KMS-11 (cell line): ENCODE data around the gene SCN5A.

Experiments used
- H2AFZ ChIP-seq: fragments of 200-600 bp; sonication (generic); 2 replicates; pipeline ENCODE4 v1.6.1; 2016; ENCODE audit warnings: antibody characterized with exemption, mixed run types, low read depth
- H3K27ac ChIP-seq: fragments of 200-600 bp; sonication (generic); 2 replicates; pipeline ENCODE4 v1.6.1; 2016; ENCODE audit warnings: mild to moderate bottlenecking, mixed run types
- H3K27me3 ChIP-seq: fragments of 200-600 bp; sonication (generic); 2 replicates; pipeline ENCODE4 v1.6.1; 2017; ENCODE audit warnings: mild to moderate bottlenecking, low read depth, mixed run types, moderate library complexity; ENCODE audit not compliant: insufficient read depth
- H3K36me3 ChIP-seq: fragments of 200-600 bp; sonication (generic); 2 replicates; pipeline ENCODE4 v1.6.1; 2017; ENCODE audit warnings: mild to moderate bottlenecking, mixed run types; ENCODE audit not compliant: insufficient read depth
- H3K4me1 ChIP-seq: fragments of 200-600 bp; sonication (generic); 2 replicates; pipeline ENCODE4 v1.6.1; 2016; ENCODE audit warnings: mild to moderate bottlenecking, low read depth, mixed run types; ENCODE audit not compliant: poor library complexity, severe bottlenecking
- H3K4me2 ChIP-seq: fragments of 200-600 bp; sonication (generic); 2 replicates; pipeline ENCODE4 v1.7.0; 2016; ENCODE audit warnings: mild to moderate bottlenecking, mixed run types
- H3K4me3 ChIP-seq: fragments of 200-600 bp; sonication (generic); IDR thresholded peaks from 2 replicates; pipeline ENCODE4 v1.6.1; 2017; ENCODE audit warnings: low read depth, low read length, mixed read lengths; ENCODE audit not compliant: insufficient read depth
- H3K79me2 ChIP-seq: fragments of 200-600 bp; sonication (generic); 2 replicates; pipeline ENCODE4 v1.6.1; 2016; ENCODE audit warnings: low read depth, mixed run types; ENCODE audit not compliant: insufficient read depth
- H3K9ac ChIP-seq: fragments of 200-600 bp; sonication (generic); 2 replicates; pipeline ENCODE4 v1.6.1; 2016; ENCODE audit warnings: mild to moderate bottlenecking, mixed run types
- H4K20me1 ChIP-seq: fragments of 200-600 bp; sonication (generic); 2 replicates; pipeline ENCODE4 v1.6.1; 2016; ENCODE audit warnings: mild to moderate bottlenecking, mixed run types; ENCODE audit not compliant: insufficient read depth
- TF ChIP-seq, protein P1 (sequence below): fragments of 200-600 bp; sonication (generic); conservative IDR thresholded peaks from 2 replicates; pipeline ENCODE4 v1.6.1; 2017; ENCODE audit warnings: low read depth, mild to moderate bottlenecking, antibody characterized with exemption, low read length, moderate library complexity, mixed read lengths

The SCN5A gene

DNA sequence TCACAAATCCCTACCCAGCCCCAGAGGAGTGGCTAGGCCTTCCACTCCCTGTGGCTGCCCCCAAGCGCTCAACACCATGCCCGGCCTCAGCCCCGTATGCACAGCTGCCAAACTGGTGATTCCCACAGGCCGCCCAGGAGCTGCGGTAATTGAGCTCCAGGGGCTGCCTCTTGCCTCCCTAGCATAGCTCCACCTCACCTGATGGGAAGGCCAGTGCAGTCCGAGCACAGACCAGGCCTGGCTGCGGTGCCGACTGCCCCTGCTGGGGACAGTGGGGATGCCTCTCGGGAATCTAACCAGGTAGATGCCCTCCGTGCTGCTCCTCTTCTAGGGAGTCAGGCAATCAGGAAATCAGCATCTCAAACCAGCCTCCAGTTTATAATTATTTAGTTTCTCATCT is 25.9 kb downstream of the SCN5A start:
- Histone ChIP-seq H4K20me1 (no peaks in the 10 kb centered on the region), H3K79me2 (no peaks in the 10 kb centered on the region), H2AFZ (no peak overlapping the region), H3K36me3 (no peaks in the 10 kb centered on the region), H3K4me3 (no peak overlapping the region), H3K4me1 (no peaks in the 10 kb centered on the region), H3K27me3 (no peaks in the 10 kb centered on the region), H3K9ac (no peak overlapping the region), H3K27ac (no peak overlapping the region), H3K4me2 (no peak overlapping the region)
- TF ChIP-seq, protein P1, sequence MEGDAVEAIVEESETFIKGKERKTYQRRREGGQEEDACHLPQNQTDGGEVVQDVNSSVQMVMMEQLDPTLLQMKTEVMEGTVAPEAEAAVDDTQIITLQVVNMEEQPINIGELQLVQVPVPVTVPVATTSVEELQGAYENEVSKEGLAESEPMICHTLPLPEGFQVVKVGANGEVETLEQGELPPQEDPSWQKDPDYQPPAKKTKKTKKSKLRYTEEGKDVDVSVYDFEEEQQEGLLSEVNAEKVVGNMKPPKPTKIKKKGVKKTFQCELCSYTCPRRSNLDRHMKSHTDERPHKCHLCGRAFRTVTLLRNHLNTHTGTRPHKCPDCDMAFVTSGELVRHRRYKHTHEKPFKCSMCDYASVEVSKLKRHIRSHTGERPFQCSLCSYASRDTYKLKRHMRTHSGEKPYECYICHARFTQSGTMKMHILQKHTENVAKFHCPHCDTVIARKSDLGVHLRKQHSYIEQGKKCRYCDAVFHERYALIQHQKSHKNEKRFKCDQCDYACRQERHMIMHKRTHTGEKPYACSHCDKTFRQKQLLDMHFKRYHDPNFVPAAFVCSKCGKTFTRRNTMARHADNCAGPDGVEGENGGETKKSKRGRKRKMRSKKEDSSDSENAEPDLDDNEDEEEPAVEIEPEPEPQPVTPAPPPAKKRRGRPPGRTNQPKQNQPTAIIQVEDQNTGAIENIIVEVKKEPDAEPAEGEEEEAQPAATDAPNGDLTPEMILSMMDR: no peak

- no peak overlapping the region for H3K4me3 ChIP-seq
- no peaks in the 10 kb centered on the region for H4K20me1 ChIP-seq
- no peak overlapping the region for H3K9ac ChIP-seq
- no peaks in the 10 kb centered on the region for H3K79me2 ChIP-seq
- H2AFZ ChIP-seq: no peak overlapping the region
- H3K27me3 ChIP-seq: no peaks in the 10 kb centered on the region
- TF ChIP-seq, protein P1: no peak
- no peaks in the 10 kb centered on the region for H3K36me3 ChIP-seq
- H3K4me2 ChIP-seq: no peak overlapping the region
- no peaks in the 10 kb centered on the region for H3K4me1 ChIP-seq
- no peak overlapping the region for H3K27ac ChIP-seq
Measured at GRCh38 chr3:38622336-38622735, 27.2 kb downstream of the SCN5A start.

DNA sequence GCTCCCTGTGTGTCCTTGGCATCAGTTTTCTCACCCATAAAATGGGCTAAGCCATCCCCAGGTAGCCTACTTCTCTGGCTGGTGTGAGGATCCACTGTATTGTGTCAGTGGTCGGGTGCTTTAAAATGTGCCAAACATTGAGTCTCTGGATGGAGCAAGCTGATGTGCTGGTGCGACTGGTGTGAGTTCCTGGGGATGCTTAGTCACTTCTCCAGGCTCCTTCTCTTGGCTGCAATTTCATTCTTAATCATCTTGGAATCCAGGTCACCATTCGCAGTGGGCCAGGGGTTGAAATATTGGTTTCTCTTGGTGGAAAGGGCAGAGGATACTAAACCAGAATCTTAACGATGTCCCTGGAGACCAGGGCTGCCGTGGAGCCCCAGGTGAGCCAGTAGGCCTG is 29.3 kb downstream of the SCN5A start:
- H3K36me3 ChIP-seq: no peaks in the 10 kb centered on the region
- no peak overlapping the region for H3K4me2 ChIP-seq
- H2AFZ ChIP-seq: no peak overlapping the region
- H3K79me2 ChIP-seq: no peaks in the 10 kb centered on the region
- no peaks in the 10 kb centered on the region for H4K20me1 ChIP-seq
- no peak overlapping the region for H3K9ac ChIP-seq
- H3K4me3 ChIP-seq: no peak overlapping the region
- no peaks in the 10 kb centered on the region for H3K27me3 ChIP-seq
- H3K27ac ChIP-seq: no peak overlapping the region
- H3K4me1 ChIP-seq: no peaks in the 10 kb centered on the region
- TF ChIP-seq, protein P1: no peak

GRCh38 chr3:38618343-38618742 is 31.1 kb downstream of the SCN5A start:
- TF ChIP-seq, protein P1: no peak
- Histone ChIP-seq H4K20me1 (no peaks in the 10 kb centered on the region), H3K27me3 (no peaks in the 10 kb centered on the region), H3K27ac (no peak overlapping the region), H3K9ac (no peak overlapping the region), H3K36me3 (no peaks in the 10 kb centered on the region), H3K4me1 (no peaks in the 10 kb centered on the region), H3K79me2 (no peaks in the 10 kb centered on the region), H3K4me2 (no peak overlapping the region), H2AFZ (no peak overlapping the region), H3K4me3 (no peak overlapping the region)
